Sigmoid colon (tissue), 3 donors: ENCODE data around the gene ULBP2.

Source experiments
- POLR2A ChIP-seq, 2 donors: fragments of 450-650 bp; IDR thresholded peaks; one replicate each; pipeline ENCODE4 v1.6.1; 2016; ENCODE audit warnings: antibody characterized with exemption in 2 of 2, mild to moderate bottlenecking in 2 of 2, moderate library complexity in 2 of 2
- TF ChIP-seq, protein P1 (sequence below), 4 experiments: fragments of 450-650 bp in 3 of 4; fragments of 200-600 bp in 1 of 4; IDR thresholded peaks; one replicate each; pipeline ENCODE4 v1.5.1; 2016 to 2019; ENCODE audit warnings: antibody characterized with exemption in 4 of 4, mild to moderate bottlenecking in 3 of 4, moderate library complexity in 2 of 4

DNA sequence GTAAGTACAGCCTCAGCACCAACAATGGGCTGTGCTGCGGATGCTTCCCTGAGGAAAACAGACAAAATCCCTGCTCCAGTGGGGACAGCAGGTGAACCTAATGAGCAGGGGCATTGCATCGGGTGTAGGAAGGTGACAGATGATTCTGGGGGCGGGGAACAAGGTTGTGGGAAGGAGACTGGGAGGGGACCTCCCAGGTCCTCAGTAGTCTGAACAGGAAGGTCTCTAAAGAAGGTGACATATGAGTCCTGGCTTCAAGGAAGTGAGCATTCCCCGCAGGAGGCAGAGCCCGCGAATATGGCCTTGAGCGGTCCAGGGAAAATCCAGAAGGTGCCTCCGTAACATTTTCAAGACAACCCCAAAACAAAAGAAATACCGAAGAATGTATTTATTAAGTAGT is 41.3 kb downstream of the ULBP2 start:
- TF ChIP-seq POLR2A (IDR thresholded peaks at IDR 0.05): no peak
- TF ChIP-seq, protein P1, sequence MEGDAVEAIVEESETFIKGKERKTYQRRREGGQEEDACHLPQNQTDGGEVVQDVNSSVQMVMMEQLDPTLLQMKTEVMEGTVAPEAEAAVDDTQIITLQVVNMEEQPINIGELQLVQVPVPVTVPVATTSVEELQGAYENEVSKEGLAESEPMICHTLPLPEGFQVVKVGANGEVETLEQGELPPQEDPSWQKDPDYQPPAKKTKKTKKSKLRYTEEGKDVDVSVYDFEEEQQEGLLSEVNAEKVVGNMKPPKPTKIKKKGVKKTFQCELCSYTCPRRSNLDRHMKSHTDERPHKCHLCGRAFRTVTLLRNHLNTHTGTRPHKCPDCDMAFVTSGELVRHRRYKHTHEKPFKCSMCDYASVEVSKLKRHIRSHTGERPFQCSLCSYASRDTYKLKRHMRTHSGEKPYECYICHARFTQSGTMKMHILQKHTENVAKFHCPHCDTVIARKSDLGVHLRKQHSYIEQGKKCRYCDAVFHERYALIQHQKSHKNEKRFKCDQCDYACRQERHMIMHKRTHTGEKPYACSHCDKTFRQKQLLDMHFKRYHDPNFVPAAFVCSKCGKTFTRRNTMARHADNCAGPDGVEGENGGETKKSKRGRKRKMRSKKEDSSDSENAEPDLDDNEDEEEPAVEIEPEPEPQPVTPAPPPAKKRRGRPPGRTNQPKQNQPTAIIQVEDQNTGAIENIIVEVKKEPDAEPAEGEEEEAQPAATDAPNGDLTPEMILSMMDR (IDR thresholded peaks at IDR 0.05): no peak
